ENCODE measurements around the gene ACSF2.
"Not testable (repeated sequence)": the region's sequence is repeated elsewhere in the genome, so short reads cannot be mapped to it uniquely, and the experiment has no call there.

The ACSF2 gene

DNA sequence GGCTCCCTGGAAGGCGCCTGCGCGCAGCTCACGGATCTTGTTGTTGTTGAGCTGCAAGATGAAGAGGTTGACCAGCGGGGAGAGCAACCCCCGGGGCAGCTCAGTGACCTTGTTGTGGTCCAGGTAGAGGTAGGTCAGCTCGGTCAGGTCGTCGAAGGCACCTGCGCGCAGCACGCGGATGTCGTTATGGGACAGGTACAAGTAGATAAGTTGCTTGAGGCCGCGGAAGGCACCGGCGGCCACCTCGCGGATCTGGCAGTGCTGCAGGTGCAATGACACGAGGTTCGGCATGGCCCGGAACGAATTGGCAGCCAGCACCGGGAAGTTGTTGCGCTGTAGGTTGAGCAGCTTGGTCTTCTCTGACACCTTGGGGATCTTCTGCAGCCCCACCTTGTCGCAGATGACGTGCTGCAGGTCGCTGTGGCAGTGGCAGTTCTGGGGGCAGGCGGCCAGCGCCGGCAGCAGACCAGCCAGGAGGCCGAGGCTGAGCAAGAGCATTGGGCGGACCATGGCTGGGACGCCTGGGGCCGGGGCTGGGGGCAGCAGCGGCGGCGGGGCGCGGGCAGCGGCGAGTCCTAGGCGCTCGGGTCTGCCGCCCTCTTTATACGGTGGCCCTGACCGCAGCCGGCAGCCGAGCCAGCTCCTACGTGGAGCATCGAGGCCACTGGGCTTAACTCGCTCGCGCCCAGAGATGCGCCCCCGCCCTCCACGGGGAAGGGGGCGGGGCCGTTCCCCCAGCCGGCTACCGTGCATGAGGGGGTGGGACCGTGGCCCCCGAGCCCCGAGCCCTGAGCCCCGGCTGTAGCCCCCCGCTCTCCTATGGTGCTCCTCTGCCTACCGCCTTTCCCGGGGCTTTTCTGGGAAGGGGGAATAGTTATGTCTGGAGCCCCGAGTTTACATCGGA lies 42.5 kb downstream of the ACSF2 start, which contains the start of gene CHAD:
Gene CHAD, minus strand, starts transcription at position 577 of the 904 bp plus-strand sequence. Its CDS starts 67 bp downstream, at position 510.
- Histone ChIP-seq H3K4me3 (ENCODE audit: low read depth, low read length) (peak within 1 kb of the TSS; percentile 49), H3K9ac (ENCODE audit: low read depth, low read length) (no peak within 1 kb of the TSS), H3K27me3 (ENCODE audit: control insufficient read depth, insufficient read depth, low read length) (peaks cover 20% of the 10 kb centered on the region), H3K4me1 (ENCODE audit: control insufficient read depth, insufficient read depth, low read length) (peaks cover 4% of the 10 kb centered on the region), H3K36me3 (ENCODE audit: control insufficient read depth, insufficient read depth, low read length) (peaks cover 2% of the 10 kb centered on the region), H3K9me3 (ENCODE audit: control insufficient read depth, insufficient read depth, low read length) (no peaks in the 10 kb centered on the region)

DNA sequence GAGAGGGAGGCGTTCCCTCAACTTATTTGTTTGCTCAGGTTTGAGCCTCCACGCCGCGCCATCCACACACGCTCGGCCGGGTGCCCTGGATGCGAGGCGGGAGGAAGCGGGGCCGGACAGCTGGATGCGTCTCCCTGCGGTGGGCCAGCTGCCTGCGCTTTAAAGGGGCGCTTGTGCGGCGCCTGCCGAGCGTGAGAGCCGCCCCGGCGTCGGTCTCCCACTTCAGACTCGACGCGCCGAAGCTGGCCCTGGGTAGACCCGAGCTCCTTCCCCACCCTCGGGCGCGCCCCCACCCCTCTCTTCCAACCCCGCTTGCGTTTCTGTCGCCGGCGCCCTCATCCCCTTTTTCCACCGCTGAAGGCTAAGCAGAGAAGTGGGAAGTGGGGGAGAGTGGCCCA lies 43.2 kb downstream of the ACSF2 start:
- Histone ChIP-seq H3K27me3 (ENCODE audit: control insufficient read depth, insufficient read depth, low read length) (peaks cover 20% of the 10 kb centered on the region), H3K36me3 (ENCODE audit: control insufficient read depth, insufficient read depth, low read length) (peaks cover 4% of the 10 kb centered on the region), H3K9me3 (ENCODE audit: control insufficient read depth, insufficient read depth, low read length) (no peaks in the 10 kb centered on the region), H3K4me3 (ENCODE audit: low read depth, low read length) (peak overlapping the region; percentile 49), H3K9ac (ENCODE audit: low read depth, low read length) (no peak overlapping the region), H3K4me1 (ENCODE audit: control insufficient read depth, insufficient read depth, low read length) (peaks cover 4% of the 10 kb centered on the region)

DNA sequence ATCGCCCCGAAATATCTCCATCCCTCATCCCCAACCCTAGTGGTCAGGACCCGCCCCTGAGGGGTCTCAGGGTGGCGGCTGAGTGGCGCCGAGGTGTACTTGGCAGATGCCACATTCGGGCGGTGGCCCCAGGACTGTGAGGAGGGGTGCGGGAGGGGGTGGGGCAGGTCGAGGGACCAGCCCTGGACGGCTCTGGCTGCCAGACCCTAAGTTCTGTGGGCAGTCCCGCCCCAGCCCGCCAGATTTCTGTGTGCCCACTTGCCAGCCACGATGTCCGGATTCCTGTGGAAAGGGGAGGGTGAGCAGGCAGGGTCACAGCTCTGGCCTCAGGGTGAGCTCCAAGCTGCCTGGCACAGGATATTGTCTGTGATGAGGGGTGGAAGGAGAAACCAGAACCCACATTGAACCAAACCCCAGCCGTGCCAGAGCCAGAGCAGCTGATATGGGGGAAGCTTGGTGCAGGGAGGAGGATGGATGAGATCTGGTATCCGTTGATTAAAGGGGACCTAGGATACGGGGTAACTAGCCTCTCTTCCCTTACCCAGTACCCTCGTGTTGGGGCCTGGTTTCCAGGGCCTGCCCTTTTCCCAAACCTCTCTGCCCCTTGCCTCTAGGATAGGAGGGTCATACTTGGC lies 43.8 kb downstream of the ACSF2 start:
- Histone ChIP-seq H3K27me3 (ENCODE audit: control insufficient read depth, insufficient read depth, low read length) (peaks cover 22% of the 10 kb centered on the region), H3K4me3 (ENCODE audit: low read depth, low read length) (peak overlapping the region; percentile 49), H3K9me3 (ENCODE audit: control insufficient read depth, insufficient read depth, low read length) (no peaks in the 10 kb centered on the region), H3K4me1 (ENCODE audit: control insufficient read depth, insufficient read depth, low read length) (peaks cover 4% of the 10 kb centered on the region), H3K36me3 (ENCODE audit: control insufficient read depth, insufficient read depth, low read length) (peaks cover 4% of the 10 kb centered on the region), H3K9ac (ENCODE audit: low read depth, low read length) (no peak overlapping the region)

DNA sequence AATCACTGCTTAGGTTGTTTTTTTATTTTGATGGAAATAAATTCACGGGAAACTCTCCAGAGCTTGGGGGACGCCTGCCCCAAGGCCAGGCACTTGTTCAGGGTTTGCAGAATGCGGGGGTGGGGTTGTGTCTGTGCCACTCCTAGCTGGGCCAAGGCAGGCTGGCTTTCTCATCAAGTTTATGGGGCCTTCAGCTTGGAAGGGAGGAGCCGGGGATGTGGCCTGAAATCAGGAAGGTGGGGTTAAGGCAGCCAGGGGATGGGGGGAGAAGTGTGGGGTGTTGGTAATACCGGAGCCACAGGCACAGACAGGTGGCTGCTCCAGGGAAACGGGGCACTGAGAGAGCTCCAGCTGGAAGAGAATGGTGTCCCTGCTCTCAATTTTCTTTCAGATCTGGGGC lies 44.4 kb downstream of the ACSF2 start:
- Histone ChIP-seq H3K27me3 (ENCODE audit: control insufficient read depth, insufficient read depth, low read length) (peaks cover 24% of the 10 kb centered on the region), H3K4me3 (ENCODE audit: low read depth, low read length) (no peak overlapping the region), H3K36me3 (ENCODE audit: control insufficient read depth, insufficient read depth, low read length) (peaks cover 4% of the 10 kb centered on the region), H3K9me3 (ENCODE audit: control insufficient read depth, insufficient read depth, low read length) (no peaks in the 10 kb centered on the region), H3K9ac (ENCODE audit: low read depth, low read length) (no peak overlapping the region), H3K4me1 (ENCODE audit: control insufficient read depth, insufficient read depth, low read length) (peaks cover 4% of the 10 kb centered on the region)

DNA sequence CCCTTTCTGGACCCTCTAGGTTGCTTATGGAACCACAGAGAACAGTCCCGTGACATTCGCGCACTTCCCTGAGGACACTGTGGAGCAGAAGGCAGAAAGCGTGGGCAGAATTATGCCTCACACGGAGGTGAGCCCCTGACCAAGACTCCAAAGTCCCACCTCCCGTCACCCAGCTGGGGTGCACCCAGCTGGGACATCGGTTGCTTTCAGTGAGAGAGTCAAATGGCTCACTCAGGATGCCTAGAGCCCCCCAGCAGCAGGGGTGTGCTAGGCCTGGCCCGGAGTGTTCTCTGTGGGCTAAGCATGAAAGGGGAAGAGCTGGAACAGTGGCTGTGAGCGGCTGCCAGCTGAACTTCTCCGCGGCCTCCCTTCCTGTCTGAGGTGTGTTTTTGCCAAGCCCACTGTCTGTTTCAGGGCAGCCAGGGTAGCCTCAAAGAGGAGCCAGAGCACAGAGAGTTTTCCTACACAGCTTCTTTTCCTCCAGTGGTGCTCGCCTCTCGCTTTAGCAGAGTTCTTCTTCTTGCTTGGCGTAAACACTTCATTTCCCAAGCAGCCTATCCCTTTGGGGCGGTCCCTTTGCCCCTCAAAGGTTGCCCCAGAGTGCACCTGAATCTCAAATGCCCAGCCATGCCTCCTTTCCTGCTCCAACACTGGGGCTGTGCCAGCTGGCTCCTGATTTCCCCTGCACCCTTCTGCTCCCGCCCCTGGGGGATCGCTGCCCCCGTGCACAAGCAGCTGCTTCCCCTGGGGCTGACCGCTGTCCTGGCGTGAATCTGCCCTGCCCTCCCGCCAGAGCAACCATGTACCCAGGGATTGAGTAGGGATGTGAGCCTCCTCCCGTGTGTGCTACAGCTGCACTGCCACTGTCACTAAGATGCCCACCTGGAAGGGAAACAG lies 45.2 kb downstream of the ACSF2 start:
- no peaks in the 10 kb centered on the region for H3K9me3 ChIP-seq (ENCODE audit: control insufficient read depth, insufficient read depth, low read length)
- H3K9ac ChIP-seq (ENCODE audit: low read depth, low read length) = no peak overlapping the region
- H3K4me3 ChIP-seq (ENCODE audit: low read depth, low read length) = no peak overlapping the region
- H3K36me3 ChIP-seq (ENCODE audit: control insufficient read depth, insufficient read depth, low read length) = peaks cover 4% of the 10 kb centered on the region
- H3K4me1 ChIP-seq (ENCODE audit: control insufficient read depth, insufficient read depth, low read length) = peaks cover 4% of the 10 kb centered on the region
- H3K27me3 ChIP-seq (ENCODE audit: control insufficient read depth, insufficient read depth, low read length) = peaks cover 26% of the 10 kb centered on the region

DNA sequence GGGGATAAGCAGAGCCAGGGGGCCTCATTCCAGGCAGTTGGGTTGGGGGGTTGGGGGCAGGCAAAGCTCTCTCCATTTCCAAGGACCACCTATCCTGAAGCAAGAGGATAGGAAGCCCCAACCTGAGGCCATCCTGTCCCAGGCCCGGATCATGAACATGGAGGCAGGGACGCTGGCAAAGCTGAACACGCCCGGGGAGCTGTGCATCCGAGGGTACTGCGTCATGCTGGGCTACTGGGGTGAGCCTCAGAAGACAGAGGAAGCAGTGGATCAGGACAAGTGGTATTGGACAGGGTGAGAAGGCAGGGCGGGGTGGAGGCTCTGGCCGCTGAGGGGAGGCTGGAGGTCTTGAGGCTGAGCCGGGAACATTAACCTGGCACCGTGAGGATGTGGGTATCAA lies 46.3 kb downstream of the ACSF2 start:
- no peaks in the 10 kb centered on the region for H3K9me3 ChIP-seq (ENCODE audit: control insufficient read depth, insufficient read depth, low read length)
- peaks cover 4% of the 10 kb centered on the region for H3K36me3 ChIP-seq (ENCODE audit: control insufficient read depth, insufficient read depth, low read length)
- no peak overlapping the region for H3K9ac ChIP-seq (ENCODE audit: low read depth, low read length)
- peaks cover 4% of the 10 kb centered on the region for H3K4me1 ChIP-seq (ENCODE audit: control insufficient read depth, insufficient read depth, low read length)
- no peak overlapping the region for H3K4me3 ChIP-seq (ENCODE audit: low read depth, low read length)
- H3K27me3 ChIP-seq (ENCODE audit: control insufficient read depth, insufficient read depth, low read length) = peaks cover 31% of the 10 kb centered on the region

DNA sequence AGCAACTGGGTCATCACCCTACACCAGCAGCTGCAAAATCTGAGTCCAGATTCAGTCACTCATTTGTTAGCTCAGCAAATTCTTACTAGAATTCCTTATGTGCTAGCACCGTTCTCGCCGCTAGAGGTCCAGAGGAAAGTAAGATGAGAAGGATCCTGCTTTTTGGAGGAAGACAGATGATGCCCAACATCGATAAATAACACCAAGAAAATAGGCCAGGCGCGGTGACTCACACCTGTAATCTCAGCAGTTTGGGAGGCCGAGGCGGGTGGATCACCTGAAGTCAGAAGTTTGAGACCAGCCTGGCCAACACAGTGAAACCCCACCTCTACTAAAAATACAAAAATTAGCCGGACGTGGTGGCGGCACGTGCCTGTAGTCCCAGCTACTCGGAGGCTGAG lies 46.7 kb downstream of the ACSF2 start:
- not testable (repeated sequence) for H3K36me3 ChIP-seq (ENCODE audit: control insufficient read depth, insufficient read depth, low read length); H3K4me3 ChIP-seq (ENCODE audit: low read depth, low read length); H3K4me1 ChIP-seq (ENCODE audit: control insufficient read depth, insufficient read depth, low read length); H3K9ac ChIP-seq (ENCODE audit: low read depth, low read length); H3K9me3 ChIP-seq (ENCODE audit: control insufficient read depth, insufficient read depth, low read length)
- peaks cover 26% of the 10 kb centered on the region for H3K27me3 ChIP-seq (ENCODE audit: control insufficient read depth, insufficient read depth, low read length)

DNA sequence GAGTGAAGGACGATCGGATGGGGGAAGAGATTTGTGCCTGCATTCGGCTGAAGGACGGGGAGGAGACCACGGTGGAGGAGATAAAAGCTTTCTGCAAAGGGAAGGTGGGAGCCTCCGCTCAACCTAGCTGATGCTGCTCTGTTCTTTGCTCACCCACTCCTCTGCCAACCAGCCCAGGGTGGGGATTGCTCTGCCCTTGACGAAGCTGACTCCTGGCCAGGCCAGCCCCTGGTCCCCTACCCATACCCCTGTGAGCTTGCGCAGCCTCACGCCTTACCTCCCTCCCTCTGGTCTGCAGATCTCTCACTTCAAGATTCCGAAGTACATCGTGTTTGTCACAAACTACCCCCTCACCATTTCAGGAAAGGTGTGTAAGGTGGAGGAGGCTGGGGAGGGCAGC lies 47.9 kb downstream of the ACSF2 start:
- peaks cover 21% of the 10 kb centered on the region for H3K27me3 ChIP-seq (ENCODE audit: control insufficient read depth, insufficient read depth, low read length)
- H3K36me3 ChIP-seq (ENCODE audit: control insufficient read depth, insufficient read depth, low read length) = peaks cover 4% of the 10 kb centered on the region
- no peaks in the 10 kb centered on the region for H3K4me1 ChIP-seq (ENCODE audit: control insufficient read depth, insufficient read depth, low read length)
- no peak overlapping the region for H3K9ac ChIP-seq (ENCODE audit: low read depth, low read length)
- no peaks in the 10 kb centered on the region for H3K9me3 ChIP-seq (ENCODE audit: control insufficient read depth, insufficient read depth, low read length)
- H3K4me3 ChIP-seq (ENCODE audit: low read depth, low read length) = no peak overlapping the region

DNA sequence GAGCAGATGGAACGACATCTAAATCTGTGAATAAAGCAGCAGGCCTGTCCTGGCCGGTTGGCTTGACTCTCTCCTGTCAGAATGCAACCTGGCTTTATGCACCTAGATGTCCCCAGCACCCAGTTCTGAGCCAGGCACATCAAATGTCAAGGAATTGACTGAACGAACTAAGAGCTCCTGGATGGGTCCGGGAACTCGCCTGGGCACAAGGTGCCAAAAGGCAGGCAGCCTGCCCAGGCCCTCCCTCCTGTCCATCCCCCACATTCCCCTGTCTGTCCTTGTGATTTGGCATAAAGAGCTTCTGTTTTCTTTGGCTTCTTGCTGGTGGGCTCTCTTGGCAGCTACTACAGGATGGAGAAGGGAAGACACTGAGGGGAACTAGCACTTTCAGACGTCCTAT lies 48.5 kb downstream of the ACSF2 start:
- Histone ChIP-seq H3K36me3 (ENCODE audit: control insufficient read depth, insufficient read depth, low read length) (peaks cover 4% of the 10 kb centered on the region), H3K4me3 (ENCODE audit: low read depth, low read length) (no peak overlapping the region), H3K9ac (ENCODE audit: low read depth, low read length) (no peak overlapping the region), H3K4me1 (ENCODE audit: control insufficient read depth, insufficient read depth, low read length) (no peaks in the 10 kb centered on the region), H3K27me3 (ENCODE audit: control insufficient read depth, insufficient read depth, low read length) (peaks cover 17% of the 10 kb centered on the region), H3K9me3 (ENCODE audit: control insufficient read depth, insufficient read depth, low read length) (no peaks in the 10 kb centered on the region)

DNA sequence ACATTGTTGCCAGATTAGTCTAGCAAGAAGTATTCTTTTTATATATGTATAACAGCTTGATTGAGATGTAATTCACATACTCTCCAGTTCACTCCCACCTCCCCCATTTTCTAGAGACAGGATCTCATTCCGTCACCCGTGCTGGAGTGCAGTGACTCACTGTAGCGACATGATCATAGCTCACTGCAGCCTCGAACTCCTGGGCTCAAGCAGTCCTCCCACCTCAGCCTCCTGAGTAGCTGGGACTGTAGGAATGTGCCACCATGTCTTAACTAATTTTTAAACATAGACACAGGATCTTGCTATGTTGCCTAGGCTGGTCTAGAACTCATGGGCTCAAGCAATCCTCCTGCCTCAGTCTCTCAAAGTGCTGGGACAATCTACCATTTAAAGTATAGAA lies 49.3 kb downstream of the ACSF2 start:
- Histone ChIP-seq H3K27me3 (ENCODE audit: control insufficient read depth, insufficient read depth, low read length) (peaks cover 14% of the 10 kb centered on the region), H3K4me3 (ENCODE audit: low read depth, low read length) (no peak overlapping the region), H3K4me1 (ENCODE audit: control insufficient read depth, insufficient read depth, low read length) (no peaks in the 10 kb centered on the region), H3K36me3 (ENCODE audit: control insufficient read depth, insufficient read depth, low read length) (peaks cover 4% of the 10 kb centered on the region), H3K9me3 (ENCODE audit: control insufficient read depth, insufficient read depth, low read length) (no peaks in the 10 kb centered on the region), H3K9ac (ENCODE audit: low read depth, low read length) (no peak overlapping the region)

DNA sequence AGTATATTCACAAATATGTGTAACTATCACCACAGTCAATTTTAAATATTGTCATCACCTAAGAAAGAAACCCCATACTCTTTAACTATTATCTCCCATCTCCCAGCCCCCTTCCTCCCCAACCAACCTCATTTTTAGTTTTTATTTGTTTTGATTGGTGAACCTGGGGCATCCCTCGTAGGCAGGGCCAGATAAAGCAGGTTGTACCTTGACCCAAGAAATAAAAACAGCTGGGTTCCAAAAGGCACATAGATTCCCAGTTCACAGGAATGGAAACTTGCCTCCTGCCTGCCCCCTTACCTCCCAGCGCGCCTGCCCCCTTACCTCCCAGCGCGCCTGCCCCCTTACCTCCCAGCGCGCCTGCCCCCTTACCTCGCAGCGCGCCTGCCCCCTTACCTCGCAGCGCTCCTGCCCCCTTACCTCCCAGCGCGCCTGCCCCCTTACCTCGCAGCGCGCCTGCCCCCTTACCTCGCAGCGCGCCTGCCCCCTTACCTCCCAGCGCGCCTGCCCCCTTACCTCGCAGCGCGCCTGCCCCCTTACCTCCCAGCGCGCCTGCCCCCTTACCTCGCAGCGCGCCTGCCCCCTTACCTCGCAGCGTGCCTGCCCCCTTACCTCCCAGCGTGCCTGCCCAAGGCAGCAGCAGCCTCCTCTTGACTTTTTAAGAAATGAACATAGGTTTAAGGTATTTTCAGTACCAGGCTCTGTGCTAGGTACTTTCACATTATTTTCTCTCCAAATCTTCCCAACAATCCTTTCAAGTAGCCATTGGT lies 49.9 kb downstream of the ACSF2 start:
- peaks cover 14% of the 10 kb centered on the region for H3K27me3 ChIP-seq (ENCODE audit: control insufficient read depth, insufficient read depth, low read length)
- not testable (repeated sequence) for H3K9me3 ChIP-seq (ENCODE audit: control insufficient read depth, insufficient read depth, low read length); H3K36me3 ChIP-seq (ENCODE audit: control insufficient read depth, insufficient read depth, low read length); H3K4me1 ChIP-seq (ENCODE audit: control insufficient read depth, insufficient read depth, low read length); H3K9ac ChIP-seq (ENCODE audit: low read depth, low read length); H3K4me3 ChIP-seq (ENCODE audit: low read depth, low read length)
